Activated CD4-positive, alpha-beta T cell treated with anti-CD3 and anti-CD28 coated beads for 4 hours (primary cell): ENCODE results near the gene NEK1.

ENCODE experiments used
- DNase-seq, 2 donors: peaks; one replicate each; pipeline ENCODE4 v3.0.0-alpha.2; 2020

The NEK1 gene, protein sequence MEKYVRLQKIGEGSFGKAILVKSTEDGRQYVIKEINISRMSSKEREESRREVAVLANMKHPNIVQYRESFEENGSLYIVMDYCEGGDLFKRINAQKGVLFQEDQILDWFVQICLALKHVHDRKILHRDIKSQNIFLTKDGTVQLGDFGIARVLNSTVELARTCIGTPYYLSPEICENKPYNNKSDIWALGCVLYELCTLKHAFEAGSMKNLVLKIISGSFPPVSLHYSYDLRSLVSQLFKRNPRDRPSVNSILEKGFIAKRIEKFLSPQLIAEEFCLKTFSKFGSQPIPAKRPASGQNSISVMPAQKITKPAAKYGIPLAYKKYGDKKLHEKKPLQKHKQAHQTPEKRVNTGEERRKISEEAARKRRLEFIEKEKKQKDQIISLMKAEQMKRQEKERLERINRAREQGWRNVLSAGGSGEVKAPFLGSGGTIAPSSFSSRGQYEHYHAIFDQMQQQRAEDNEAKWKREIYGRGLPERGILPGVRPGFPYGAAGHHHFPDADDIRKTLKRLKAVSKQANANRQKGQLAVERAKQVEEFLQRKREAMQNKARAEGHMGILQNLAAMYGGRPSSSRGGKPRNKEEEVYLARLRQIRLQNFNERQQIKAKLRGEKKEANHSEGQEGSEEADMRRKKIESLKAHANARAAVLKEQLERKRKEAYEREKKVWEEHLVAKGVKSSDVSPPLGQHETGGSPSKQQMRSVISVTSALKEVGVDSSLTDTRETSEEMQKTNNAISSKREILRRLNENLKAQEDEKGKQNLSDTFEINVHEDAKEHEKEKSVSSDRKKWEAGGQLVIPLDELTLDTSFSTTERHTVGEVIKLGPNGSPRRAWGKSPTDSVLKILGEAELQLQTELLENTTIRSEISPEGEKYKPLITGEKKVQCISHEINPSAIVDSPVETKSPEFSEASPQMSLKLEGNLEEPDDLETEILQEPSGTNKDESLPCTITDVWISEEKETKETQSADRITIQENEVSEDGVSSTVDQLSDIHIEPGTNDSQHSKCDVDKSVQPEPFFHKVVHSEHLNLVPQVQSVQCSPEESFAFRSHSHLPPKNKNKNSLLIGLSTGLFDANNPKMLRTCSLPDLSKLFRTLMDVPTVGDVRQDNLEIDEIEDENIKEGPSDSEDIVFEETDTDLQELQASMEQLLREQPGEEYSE (N-terminal part only)

DNA sequence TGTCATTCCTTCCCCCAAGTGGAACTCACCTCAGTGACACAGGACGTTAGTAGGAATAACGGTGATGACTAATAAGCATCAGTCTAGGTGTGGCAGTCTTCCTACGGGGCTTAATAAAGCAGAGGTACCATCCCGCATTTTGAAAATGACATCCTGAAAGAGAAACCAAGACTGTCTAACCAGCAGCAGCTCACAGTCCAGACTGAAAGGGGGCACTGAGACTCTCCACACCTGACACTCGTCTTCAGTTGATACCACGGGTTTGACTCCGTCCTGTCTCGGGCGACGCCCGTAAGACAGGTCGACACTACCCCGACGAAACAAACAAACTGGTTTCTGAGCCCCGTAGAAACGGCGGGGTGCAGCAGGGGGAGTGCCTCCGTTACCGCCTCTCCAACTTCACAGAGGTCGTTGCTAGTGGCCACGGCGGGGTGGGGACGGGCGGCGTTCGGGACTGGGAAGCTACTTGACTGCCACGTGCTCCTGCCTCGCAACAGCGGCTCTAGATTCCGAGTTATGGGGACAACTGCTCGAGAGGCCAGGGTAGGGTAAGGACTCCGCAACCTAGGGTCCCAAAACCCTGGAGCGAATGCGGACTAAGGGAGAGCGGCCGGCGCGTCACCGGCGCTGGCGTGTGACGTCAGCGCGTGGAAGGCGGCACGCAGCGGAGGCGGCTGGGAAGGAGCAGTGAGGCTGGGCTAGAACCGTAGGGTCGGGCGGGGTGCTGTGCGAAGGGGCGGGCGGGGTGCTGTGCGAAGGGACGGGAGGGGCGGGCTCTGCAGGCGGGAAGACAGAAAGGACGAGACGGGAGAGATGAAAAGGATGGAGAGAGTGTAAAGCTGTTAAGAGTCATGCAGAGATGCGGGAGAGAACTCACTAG, at the start of gene NEK1:
Gene NEK1, minus strand, starts transcription at position 593 of the 880 bp plus-strand sequence. CDS start 9,953 bp downstream, outside the sequence.
- peak; percentile 84 to 86 for DNase-seq

DNA sequence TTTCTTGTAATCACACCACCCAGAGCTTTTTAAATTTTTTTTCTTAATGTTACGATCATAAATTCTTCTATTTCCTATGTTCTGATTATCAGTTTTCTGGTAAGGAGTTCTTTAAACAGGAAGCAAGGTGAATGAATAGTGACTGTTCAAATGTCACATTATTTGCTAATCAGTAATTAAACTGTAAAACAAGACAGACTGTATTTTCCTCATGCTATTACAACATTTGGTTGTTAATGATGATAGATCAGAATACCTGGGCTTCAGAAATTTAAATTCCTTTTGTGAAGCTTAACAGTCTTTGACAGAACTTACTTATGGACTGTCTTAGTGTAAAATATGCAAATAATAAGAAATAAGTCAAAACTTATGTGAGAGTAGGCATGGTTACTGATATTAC, 49.4 kb upstream of the NEK1 start:
- no peak for DNase-seq

DNA sequence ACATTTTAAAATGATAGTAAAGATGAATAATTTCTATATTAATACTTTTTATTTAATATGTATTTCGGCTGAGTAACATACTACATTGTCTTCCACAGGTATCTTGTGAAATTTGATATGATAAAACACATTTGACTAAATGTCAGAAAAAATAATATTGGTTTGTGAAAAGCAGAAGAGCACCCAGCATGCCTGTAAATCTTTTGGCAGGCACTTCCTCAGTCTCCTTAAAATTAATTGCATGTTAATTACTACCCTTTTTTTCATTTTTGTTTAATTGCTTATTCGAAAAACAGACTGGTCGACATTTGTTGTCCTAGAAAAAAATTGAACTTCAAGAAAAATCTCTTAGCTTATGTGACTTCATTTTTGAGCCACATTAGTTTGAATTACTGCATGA, 48.5 kb upstream of the NEK1 start:
- DNase-seq, result no peak

DNA sequence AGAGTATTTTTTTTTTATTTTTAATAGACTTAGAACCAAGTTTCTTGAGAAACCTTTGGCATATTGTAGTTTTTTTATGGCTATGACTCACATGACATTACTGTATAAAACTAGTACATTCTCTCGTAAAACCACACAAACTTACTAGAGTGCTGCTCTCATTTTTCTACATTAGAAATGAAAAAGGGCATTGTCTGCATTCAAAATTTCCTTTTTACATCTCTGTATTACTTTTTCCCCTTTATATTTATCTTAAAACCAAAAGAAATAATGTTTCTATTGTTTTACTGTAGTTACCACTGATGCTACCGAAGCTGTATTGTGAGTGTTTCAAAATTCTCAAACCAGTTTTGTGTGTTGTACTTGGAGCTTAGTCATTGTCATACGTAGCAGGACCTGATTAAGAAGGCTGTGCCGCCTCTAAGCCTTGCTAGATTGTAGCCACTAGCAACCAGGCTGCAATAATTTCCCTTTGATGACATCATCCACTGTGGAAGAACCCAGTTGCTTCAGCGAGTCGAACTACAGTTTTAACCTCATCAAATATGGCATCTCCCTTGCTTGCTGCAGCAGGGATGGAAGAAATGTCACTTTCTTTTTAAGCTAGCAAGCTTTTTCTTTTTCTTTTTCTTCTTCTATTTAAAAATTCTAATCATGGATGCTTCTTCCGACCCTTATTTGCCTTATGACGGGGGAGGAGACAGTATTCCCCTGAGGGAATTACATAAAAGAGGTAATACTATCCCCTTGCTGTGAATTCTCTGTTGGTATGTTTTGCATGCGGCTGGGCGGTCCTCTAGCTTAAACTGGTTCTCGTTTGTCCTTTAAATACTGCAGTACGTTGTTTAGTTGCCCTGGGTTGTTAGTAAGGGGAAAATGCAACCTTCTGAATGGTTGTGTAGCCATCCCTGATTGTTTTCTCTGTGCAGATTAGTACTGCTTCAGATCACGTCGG, 47.6 kb upstream of the NEK1 start:
- peak; percentile 64 to 65 for DNase-seq

DNA sequence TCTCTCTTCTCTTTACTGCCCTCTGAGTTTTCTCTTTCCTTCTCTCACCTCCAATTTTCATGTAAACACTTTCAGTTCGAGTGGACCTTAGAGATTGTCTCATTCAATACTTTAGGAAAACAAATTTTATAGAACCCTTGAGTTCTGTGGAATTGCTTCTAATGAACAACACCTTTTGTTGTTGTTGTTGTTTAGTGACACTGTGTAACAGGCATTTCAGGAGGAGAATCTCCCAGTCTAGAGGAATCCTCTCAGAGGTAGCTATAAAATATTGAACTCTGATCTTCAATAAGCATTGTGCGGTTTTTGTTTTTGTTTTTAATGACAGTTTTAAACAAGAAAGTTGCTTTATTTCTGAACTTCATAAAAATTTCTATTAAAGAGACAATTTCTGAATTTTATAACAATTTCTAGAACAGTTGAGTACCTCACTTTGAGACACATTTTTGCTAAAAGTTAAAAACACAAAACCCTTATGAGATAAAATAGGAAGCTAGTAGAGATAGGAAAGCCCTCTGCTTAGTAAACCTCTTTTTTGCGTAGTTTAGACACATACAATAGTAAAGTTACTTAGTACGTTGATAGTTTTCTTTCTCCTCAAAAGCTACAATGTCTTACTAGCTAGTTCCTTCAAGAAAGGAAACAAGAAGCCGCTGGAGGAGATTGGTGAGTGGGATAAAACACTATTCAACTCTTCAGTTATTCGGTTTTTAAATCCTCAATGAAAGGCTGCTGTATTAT, 46.8 kb upstream of the NEK1 start:
- DNase-seq, result no peak

DNA sequence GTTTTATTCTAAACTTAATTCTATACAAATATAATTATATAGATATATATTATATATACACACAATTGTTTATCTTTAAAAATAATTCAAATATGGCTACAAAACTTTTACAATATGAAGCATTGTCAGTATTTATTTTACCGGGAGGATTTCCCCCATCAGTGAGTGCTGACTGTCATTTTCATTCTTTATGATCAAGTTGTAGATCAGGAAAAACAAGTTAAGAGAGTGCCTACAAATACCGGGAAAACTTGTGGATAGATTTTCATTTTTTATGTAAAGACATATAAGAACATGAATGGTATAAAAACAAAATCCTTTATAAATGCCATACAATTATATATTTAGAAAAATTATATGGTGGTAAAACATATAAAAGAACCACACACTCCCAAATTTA, 45.8 kb upstream of the NEK1 start:
- no peak for DNase-seq

DNA sequence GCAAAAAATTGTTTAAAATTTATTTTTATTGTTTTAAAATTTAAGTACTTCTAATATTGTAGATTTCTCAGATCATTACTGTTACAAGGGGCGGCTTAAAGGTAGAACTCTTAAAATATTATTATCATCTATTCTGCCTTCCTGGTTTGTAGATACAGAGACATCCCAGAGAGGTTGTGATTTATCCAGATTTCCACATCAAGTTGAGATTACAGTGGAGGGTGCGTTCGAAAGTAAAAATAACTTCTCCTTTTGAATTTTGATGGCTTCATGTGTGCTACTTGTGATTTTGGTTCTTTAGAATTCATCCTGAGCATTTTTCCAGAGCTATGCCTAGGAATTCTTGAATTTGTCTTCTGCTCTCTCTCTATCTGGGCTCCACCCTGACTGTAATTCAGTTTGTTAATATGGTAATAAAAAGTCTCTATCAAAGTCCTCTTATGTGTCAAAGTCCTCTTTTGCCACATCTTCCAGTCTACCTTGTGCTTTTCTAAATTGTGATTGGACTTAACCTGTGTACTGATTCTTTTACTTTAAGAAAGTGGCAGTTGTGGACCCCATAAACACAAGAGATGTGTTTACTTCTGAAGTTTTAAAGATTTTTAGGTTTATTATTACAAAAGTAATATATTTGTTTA, 45.2 kb upstream of the NEK1 start:
- no peak for DNase-seq

DNA sequence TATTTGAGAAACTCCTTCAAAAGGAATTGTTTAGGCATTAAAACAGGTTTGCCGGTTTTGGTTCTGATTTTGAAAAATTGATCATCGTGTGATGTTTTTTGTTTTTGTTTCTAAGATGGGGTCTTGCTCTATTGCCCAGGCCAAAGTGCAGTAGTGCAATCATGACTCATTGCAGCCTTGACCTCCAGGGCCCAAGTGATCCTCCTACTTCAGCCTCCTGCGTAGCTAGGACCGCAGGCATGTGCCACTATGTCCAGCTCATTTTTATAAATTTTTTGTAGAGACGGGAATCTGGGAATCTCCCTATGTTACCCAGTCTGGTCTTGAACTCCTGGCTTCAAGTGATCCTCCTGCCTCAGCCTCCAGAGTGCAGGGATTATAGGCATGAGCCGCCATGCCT, 43.0 kb upstream of the NEK1 start:
- no peak for DNase-seq

DNA sequence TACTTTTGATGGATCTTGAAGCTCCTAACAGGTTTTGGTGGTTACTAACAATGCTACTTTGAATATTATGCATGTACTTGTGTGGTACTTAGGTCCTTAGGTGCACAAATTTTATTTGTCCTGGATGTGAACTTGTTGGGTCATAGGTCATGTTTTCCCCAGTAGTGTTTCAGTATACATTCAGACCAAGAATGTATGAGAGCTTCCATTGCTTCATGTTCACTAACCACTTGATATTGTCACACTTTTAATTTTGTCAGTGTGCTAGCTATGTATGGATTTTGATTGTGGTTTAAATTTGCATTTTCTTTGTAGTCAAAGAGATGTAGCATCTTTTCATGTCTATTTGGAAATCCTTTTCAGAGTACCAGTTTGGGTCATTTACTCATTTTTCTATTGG, 40.2 kb upstream of the NEK1 start:
- no peak for DNase-seq

DNA sequence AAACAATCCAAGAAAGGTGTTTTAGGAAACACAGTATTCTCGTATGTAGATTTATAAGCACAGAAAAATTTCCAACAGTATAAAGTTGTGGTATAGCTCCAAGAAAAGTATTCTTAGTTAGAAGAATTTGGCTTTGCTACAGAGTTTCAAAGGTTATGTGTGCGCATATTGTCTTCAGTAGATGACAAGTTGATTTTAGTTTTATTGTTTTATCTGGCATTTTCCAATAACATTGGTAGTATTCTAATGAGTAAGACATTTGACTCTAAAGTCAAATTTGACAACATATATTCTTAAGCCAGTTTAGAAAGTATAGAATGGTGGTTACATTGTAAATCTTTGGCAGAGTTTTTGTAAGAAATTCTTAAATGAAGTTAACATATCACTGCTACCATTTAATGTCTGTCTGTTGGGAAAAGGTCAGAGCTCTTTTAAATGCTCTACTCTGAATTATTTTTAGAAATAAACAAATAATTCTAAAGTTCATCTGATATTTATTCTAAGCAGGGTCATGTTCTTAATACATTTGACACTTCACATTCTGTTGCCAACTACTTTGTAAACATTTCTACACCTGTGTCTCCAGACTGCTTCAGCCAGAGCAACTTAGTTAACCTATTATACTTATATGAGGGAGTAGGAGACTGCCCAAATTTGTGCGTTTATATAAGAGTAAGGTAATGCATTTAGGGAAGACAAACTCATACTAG, 38.0 kb upstream of the NEK1 start:
- DNase-seq, result no peak

DNA sequence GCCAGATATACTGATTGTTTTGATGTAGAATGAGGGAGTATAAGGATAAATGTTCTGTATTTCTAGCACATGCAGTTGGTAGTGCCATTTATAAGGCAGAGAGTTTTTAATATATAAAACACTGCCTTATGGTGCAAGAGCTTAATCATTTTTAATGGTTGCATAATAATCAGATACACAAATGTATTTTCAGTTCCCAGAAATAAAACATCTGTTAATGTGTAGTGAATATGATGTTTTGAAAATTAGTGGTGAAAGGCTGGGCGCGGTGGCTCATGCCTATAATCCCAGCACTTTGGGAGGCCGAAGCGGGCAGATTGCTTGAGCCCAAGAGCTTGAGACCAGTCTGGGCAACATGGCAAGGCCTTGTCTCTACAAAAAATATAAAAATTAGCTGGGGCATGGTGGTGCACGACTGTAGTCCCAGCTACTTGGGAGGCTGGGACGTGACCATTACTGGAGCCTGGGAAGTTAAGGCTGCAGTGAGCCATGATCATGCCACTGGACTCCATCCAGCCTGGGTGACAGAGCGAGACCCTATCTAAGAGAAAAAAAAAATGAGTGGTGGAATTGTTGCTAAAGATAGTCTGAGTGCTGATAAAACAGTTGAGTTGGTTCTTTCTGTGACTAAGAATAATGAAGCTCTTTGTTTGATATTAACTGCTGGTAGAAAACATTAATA, 37.3 kb upstream of the NEK1 start:
- no peak for DNase-seq

DNA sequence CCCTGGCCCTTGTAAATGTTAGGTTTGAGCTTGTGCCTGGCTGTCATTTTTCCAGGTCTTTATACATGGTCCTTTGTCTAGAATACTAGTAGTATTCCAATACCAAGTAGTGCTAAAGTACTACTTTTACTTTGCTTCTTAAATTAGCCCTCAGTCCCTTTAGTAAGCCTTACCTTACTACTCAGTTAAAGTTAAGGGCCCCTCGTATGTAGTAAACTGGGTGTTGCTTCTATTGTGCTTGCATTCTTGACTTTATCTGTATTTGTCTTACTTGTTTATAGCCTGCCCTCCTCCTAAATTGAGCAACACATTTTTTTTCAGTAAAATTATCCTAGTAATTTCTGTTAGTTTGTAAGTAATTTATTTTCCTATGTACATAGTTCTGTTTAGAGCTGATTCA, 33.2 kb upstream of the NEK1 start:
- DNase-seq, result no peak

DNA sequence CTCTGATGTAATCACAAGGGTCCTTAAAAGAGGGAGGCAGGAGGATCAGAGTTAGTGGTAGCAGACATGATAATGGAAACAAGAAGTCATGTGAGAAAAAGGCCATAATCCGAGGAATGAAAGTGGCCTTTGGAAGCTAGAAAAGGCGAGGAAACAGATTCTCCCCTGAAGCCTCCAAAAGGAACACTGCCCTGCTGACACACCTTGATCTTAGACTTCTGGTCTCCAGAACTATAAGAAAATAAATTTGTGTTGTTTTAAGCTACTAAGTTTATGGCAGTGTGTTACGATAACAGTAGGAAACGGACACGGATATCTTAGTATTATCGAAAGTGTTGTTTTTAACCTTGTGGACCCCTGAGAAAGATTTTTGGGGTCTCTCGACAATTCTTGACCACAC, 32.4 kb upstream of the NEK1 start:
- no peak for DNase-seq

DNA sequence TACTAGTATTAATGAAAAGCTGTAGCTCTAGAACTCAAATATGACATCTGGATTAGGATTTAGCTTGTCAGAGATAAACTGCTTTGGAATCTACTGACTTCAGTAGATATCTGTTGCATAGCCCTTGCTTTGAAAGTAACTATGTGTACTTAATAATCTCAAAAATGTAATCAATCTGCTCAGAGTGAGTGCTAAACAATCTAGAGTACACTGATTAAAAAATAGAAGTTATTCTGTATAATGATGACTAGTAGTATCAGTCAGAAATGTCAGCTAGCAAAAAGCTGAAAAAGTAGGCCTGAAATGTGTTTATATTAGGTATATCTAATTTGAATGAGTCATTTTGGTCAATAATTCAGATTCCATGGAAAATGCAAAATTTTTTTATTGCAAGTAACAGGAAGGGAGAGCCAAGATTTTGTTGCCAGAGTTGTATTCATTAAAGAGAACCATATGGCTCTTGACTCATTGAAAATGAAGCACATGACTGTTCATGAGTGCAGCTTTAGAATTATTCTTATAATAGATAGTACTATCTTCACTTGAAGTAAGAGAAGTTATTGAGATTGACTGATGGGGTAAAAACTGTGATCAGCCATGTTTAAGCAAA, 28.0 kb upstream of the NEK1 start:
- DNase-seq, result no peak

DNA sequence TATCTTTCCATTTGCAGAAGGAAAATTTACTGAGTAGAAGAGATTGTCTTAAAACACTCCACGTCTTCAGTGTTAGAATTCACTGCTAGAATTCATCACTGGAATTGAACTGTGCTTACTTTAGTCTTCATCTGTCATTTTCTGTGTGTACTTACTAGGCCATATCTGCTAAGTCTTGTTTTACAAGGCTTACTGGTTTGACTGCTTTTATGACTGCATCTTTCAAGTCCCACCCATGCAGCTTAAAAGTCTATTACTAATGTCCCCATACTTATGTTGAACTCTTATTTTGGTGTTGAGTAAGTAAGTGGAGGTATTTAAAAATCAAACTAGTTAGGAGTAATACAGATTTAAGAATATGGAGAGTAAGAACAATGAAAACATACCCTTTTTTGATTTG, 22.6 kb upstream of the NEK1 start:
- DNase-seq, result no peak

DNA sequence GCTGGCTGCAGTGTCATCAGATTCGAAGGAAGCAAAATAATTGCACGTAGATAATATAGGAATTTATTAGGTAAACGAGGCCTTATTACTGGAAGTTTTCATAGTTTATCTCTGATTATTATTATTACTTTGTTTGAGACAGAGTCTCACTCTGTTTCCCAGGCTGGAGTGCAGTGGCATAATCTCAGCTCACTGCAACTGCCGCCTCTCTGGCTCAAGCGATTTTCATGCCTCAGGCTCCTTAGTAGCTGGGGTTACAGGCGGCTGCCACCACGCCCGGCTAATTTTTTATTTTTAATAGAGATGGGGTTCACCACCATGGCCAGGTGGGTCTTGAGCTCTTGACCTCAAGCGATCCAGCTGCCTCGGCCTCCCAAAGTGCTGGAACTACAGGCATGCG, 20.5 kb upstream of the NEK1 start:
- DNase-seq, result no peak

DNA sequence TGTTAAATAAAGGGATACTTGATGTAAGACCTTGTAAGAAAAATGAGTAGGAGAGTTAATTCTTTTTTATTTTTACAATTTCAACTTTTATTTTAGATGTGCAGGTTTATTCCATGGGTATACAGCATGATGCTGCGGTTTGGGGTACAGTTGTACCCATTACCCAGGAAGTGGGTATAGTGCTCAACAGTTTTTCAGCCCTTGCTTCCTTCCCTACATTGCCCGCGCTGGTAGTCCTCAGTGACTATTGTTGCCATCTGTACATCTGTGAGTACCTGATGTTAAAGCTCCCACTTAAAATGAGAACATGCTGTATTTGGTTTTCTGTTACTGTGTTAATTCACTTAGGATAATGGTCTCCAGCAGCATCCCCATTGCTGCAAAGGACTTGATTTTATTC, 17.7 kb upstream of the NEK1 start:
- no peak for DNase-seq

DNA sequence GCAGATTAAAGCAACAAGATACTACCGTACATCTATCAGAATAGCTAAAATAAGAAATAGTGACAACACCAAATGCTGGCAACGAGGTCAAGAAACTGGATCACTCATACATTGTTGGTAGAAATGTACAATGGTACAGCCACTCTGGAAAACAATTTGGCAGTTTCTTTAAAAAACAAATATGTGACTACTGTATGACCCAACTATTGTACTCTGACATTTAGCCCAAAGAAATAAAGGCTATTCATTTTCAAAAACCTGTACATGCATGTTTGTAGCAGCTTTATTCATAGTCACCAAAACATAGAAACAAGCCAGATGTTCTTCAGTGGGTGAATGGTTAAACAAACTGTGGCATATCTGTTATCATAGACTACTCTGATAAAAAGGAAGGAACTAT, 16.2 kb upstream of the NEK1 start:
- no peak for DNase-seq
